Measurements from ENCODE around the gene HOXD1. TPM values are rescaled to one million over a fixed set of nuclear protein-coding genes. Genes with fewer than 3 reads are reported as not detected.

HOXD1 gene
- total and polyA plus RNA-seq, 2 donors (not counting 3 experiments of a cell fraction or from before 2014, with no cell fraction given) = 6.6 to 10.4 TPM

DNA sequence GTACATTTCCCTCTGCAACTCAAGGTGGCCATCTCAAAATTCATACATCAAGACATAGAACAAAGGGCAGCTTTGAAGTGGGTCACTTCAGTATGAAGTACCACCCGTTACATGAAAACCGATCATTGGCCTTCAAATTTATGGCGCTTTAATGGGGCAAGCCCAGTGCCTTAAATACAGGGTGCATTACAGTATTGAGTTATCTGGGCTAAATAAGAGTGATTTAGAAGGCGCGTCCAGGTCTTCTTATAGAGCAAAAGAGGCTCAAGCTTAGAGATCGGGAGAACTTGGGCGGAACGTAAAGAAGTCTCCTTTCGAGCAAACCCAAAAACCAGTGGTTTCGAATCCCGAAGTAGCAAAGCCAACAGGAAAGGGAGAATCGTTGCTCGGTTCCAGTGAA is 24.3 kb upstream of the HOXD1 start:
- Histone ChIP-seq H3K4me1 (ENCODE audit: control insufficient read depth, extremely low read depth, insufficient read depth, low read length) (peaks cover 3% of the 10 kb centered on the region), H4K20me1 (replicated peaks; ENCODE audit: control insufficient read depth, extremely low read depth, insufficient read depth, low read length) (no peaks in the 10 kb centered on the region), H3K9ac (replicated peaks; ENCODE audit: extremely low read depth, insufficient read depth, low read length) (no peak overlapping the region), H3K9me3 (replicated peaks; ENCODE audit: control insufficient read depth, insufficient read depth, low read length) (no peaks in the 10 kb centered on the region), H3K36me3 (ENCODE audit: control insufficient read depth in 2 of 2, extremely low read depth in 1 of 2, insufficient read depth in 2 of 2, low read length in 2 of 2) (no peaks in the 10 kb centered on the region), H3K9me1 (replicated peaks; ENCODE audit: control insufficient read depth, extremely low read depth, insufficient read depth, low read length) (no peaks in the 10 kb centered on the region), H3K79me2 (ENCODE audit: control insufficient read depth, insufficient read depth, low read length) (no peaks in the 10 kb centered on the region), H3K4me2 (ENCODE audit: insufficient read depth, low read length) (no peak overlapping the region), H3K4me3 (replicated peaks in 1 of 3; ENCODE audit: insufficient read depth in 1 of 3, low read depth in 1 of 3, low read length in 3 of 3) (no peak overlapping the region), H3K27ac (ENCODE audit: insufficient read depth, low read depth, low read length) (no peak overlapping the region), H3K27me3 (ENCODE audit: control insufficient read depth in 2 of 2, insufficient read depth in 2 of 2, low read length in 2 of 2) (peaks cover 5 to 15% of the 10 kb centered on the region in 2 experiments), H2AFZ (ENCODE audit: low read depth, low read length) (no peak overlapping the region)
- ChIA-PET CTCF (interaction anchor here (1.0 kb wide), 1 partner anchor 291 kb away, joined by 4 read pairs; no protein-coding TSS in a partner anchor), POLR2A (no interaction called here)
- FAIRE-seq (no peak), DNase-seq (ENCODE audit: low read depth, low spot score) (no peak)
- dilution Hi-C loops (cut with MboI; ENCODE audit: extremely low pct_ligation_motif_present, low sequenced_read_pairs) (no loop called here), intact Hi-C loops (cut with micrococcal nuclease) (no loop called here)
- no TSS peak for BruUV-seq (replicated peaks)
- no peak for TF ChIP-seq EZH2 (IDR thresholded peaks at IDR 0.05; ENCODE audit: borderline replicate concordance, low read depth, low read length, severe bottlenecking)
- no peak for TF ChIP-seq MYC (IDR thresholded peaks at IDR 0.05; ENCODE audit: low read depth, low read length)
- no peak for TF ChIP-seq MAX (IDR thresholded peaks at IDR 0.05; ENCODE audit: insufficient read depth, insufficient read length)
- TF ChIP-seq JUN (IDR thresholded peaks at IDR 0.05; ENCODE audit: borderline replicate concordance, insufficient read depth, insufficient read length, low read depth) = no peak

- dilution Hi-C loops (cut with MboI; ENCODE audit: extremely low pct_ligation_motif_present, low sequenced_read_pairs) (no loop called here), intact Hi-C loops (cut with micrococcal nuclease) (no loop called here)
- Histone ChIP-seq H4K20me1 (replicated peaks; ENCODE audit: control insufficient read depth, extremely low read depth, insufficient read depth, low read length) (no peaks in the 10 kb centered on the region), H3K9me1 (replicated peaks; ENCODE audit: control insufficient read depth, extremely low read depth, insufficient read depth, low read length) (no peaks in the 10 kb centered on the region), H3K27ac (ENCODE audit: insufficient read depth, low read depth, low read length) (no peak overlapping the region), H3K36me3 (ENCODE audit: control insufficient read depth in 2 of 2, extremely low read depth in 1 of 2, insufficient read depth in 2 of 2, low read length in 2 of 2) (no peaks in the 10 kb centered on the region), H2AFZ (ENCODE audit: low read depth, low read length) (no peak overlapping the region), H3K4me1 (ENCODE audit: control insufficient read depth, extremely low read depth, insufficient read depth, low read length) (peaks cover 3% of the 10 kb centered on the region), H3K79me2 (ENCODE audit: control insufficient read depth, insufficient read depth, low read length) (no peaks in the 10 kb centered on the region), H3K9me3 (replicated peaks; ENCODE audit: control insufficient read depth, insufficient read depth, low read length) (no peaks in the 10 kb centered on the region), H3K27me3 (ENCODE audit: control insufficient read depth in 2 of 2, insufficient read depth in 2 of 2, low read length in 2 of 2) (peaks cover 5 to 15% of the 10 kb centered on the region in 2 experiments), H3K9ac (replicated peaks; ENCODE audit: extremely low read depth, insufficient read depth, low read length) (no peak overlapping the region), H3K4me3 (replicated peaks in 1 of 3; ENCODE audit: insufficient read depth in 1 of 3, low read depth in 1 of 3, low read length in 3 of 3) (peak overlapping the region in 2 of 3 experiments; percentile 1 to 37), H3K4me2 (ENCODE audit: insufficient read depth, low read length) (peak overlapping the region; percentile 73)
- POLR2A ChIA-PET = no interaction called here
- peak; percentile 36 for DNase-seq (ENCODE audit: low read depth, low spot score)
- FAIRE-seq = no peak
- BruUV-seq (replicated peaks) = no TSS peak
- TF ChIP-seq MAX (IDR thresholded peaks at IDR 0.05; ENCODE audit: insufficient read depth, insufficient read length) (no peak), POLR2A (IDR thresholded peaks at IDR 0.05; ENCODE audit: low read depth, low read length) (no peak), EZH2 (IDR thresholded peaks at IDR 0.05; ENCODE audit: borderline replicate concordance, low read depth, low read length, severe bottlenecking) (no peak), FOS (IDR thresholded peaks at IDR 0.05; ENCODE audit: borderline replicate concordance, insufficient read depth, low read length) (no peak), GATA2 (IDR thresholded peaks at IDR 0.05; ENCODE audit: insufficient read depth, insufficient read length, low read depth, low read length) (no peak), POLR2AphosphoS5 (IDR thresholded peaks at IDR 0.05; ENCODE audit: insufficient read depth, low read depth, low read length) (no peak)
- CTCF ChIA-PET = interaction anchor here (1.0 kb wide), 3 partner anchors 23 to 390 kb away, joined by 3 to 4 read pairs (median 4); partner anchors contain the start of gene HOXD1
These were observed 23.7 kb upstream of the HOXD1 start for GRCh38 chr2:176164611-176165369.

Measured in endothelial cell of umbilical vein (primary cell).